Measurements from ENCODE around the gene ASPG. TPM values are rescaled to one million over a fixed set of nuclear protein-coding genes. Genes with fewer than 3 reads are reported as not detected.

The ASPG gene
- total RNA-seq, 2 experiments from 2014 or later = not detected

GRCh38 chr14:104101086-104101621, 15.7 kb downstream of the ASPG start:
- ATAC-seq (no peak), DNase-seq (no peak)
- CTCF ChIA-PET = no interaction called here
- Mint-ChIP-seq H3K36me3 (no peaks in the 10 kb centered on the region), H3K9me3 (ENCODE audit: low read depth) (no peaks in the 10 kb centered on the region), H3K4me3 (no peak overlapping the region), H3K27me3 (no peaks in the 10 kb centered on the region), H3K27ac (no peak overlapping the region), H3K4me1 (no peaks in the 10 kb centered on the region)

- Mint-ChIP-seq H3K27ac (no peak overlapping the region), H3K36me3 (no peaks in the 10 kb centered on the region), H3K4me1 (no peaks in the 10 kb centered on the region), H3K9me3 (ENCODE audit: low read depth) (no peaks in the 10 kb centered on the region), H3K4me3 (no peak overlapping the region), H3K27me3 (no peaks in the 10 kb centered on the region)
- ATAC-seq = no peak
- no peak for DNase-seq
- CTCF ChIA-PET = no interaction called here
Observed at GRCh38 chr14:104101651-104102281, 16.3 kb downstream of the ASPG start.

- Mint-ChIP-seq H3K4me1 (no peaks in the 10 kb centered on the region), H3K27ac (no peak overlapping the region), H3K36me3 (no peaks in the 10 kb centered on the region), H3K27me3 (no peaks in the 10 kb centered on the region), H3K9me3 (ENCODE audit: low read depth) (no peaks in the 10 kb centered on the region), H3K4me3 (no peak overlapping the region)
- DNase-seq (no peak), ATAC-seq (no peak)
- CTCF ChIA-PET = no interaction called here
Observed at GRCh38 chr14:104102282-104102914, 16.9 kb downstream of the ASPG start.

GRCh38 chr14:104103061-104103445, 17.6 kb downstream of the ASPG start:
- Mint-ChIP-seq H3K4me1 (no peaks in the 10 kb centered on the region), H3K36me3 (no peaks in the 10 kb centered on the region), H3K9me3 (ENCODE audit: low read depth) (no peaks in the 10 kb centered on the region), H3K4me3 (no peak overlapping the region), H3K27ac (no peak overlapping the region), H3K27me3 (no peaks in the 10 kb centered on the region)
- CTCF ChIA-PET = interaction anchor here (0.8 kb wide), 1 partner anchor 666 kb away, joined by 3 read pairs; no protein-coding TSS in a partner anchor
- DNase-seq (no peak), ATAC-seq (no peak)

GRCh38 chr14:104103446-104104075, 18.1 kb downstream of the ASPG start:
- Mint-ChIP-seq H3K27me3 (no peaks in the 10 kb centered on the region), H3K4me3 (no peak overlapping the region), H3K9me3 (ENCODE audit: low read depth) (no peaks in the 10 kb centered on the region), H3K36me3 (no peaks in the 10 kb centered on the region), H3K27ac (no peak overlapping the region), H3K4me1 (no peaks in the 10 kb centered on the region)
- ATAC-seq (no peak), DNase-seq (no peak)
- CTCF ChIA-PET = interaction anchor here (0.8 kb wide), 1 partner anchor 665 kb away, joined by 3 read pairs; no protein-coding TSS in a partner anchor

- CTCF ChIA-PET = no interaction called here
- no peaks in the 10 kb centered on the region for H3K36me3 Mint-ChIP-seq
- DNase-seq (no peak), ATAC-seq (no peak)
- H3K27me3 Mint-ChIP-seq = no peaks in the 10 kb centered on the region
- no peak overlapping the region for H3K4me3 Mint-ChIP-seq
- H3K27ac Mint-ChIP-seq = no peak overlapping the region
- H3K9me3 Mint-ChIP-seq (ENCODE audit: low read depth) = no peaks in the 10 kb centered on the region
- no peaks in the 10 kb centered on the region for H3K4me1 Mint-ChIP-seq
Observed at GRCh38 chr14:104104076-104104901, 18.8 kb downstream of the ASPG start.

GRCh38 chr14:104105071-104105821, 19.7 kb downstream of the ASPG start:
- DNase-seq (no peak), ATAC-seq (no peak)
- Mint-ChIP-seq H3K27ac (no peak overlapping the region), H3K9me3 (ENCODE audit: low read depth) (no peaks in the 10 kb centered on the region), H3K27me3 (no peaks in the 10 kb centered on the region), H3K36me3 (no peaks in the 10 kb centered on the region), H3K4me3 (no peak overlapping the region), H3K4me1 (no peaks in the 10 kb centered on the region)
- CTCF ChIA-PET = no interaction called here

GRCh38 chr14:104105822-104106470, 20.4 kb downstream of the ASPG start:
- H3K4me1 Mint-ChIP-seq = no peaks in the 10 kb centered on the region
- DNase-seq (no peak), ATAC-seq (no peak)
- H3K36me3 Mint-ChIP-seq = no peaks in the 10 kb centered on the region
- CTCF ChIA-PET = interaction anchor here (0.9 kb wide), 1 partner anchor 28 kb away, joined by 3 read pairs; no protein-coding TSS in a partner anchor
- H3K27me3 Mint-ChIP-seq = no peaks in the 10 kb centered on the region
- no peak overlapping the region for H3K4me3 Mint-ChIP-seq
- no peak overlapping the region for H3K27ac Mint-ChIP-seq
- H3K9me3 Mint-ChIP-seq (ENCODE audit: low read depth) = no peaks in the 10 kb centered on the region

GRCh38 chr14:104106471-104106991, 21.0 kb downstream of the ASPG start:
- H3K27me3 Mint-ChIP-seq = no peaks in the 10 kb centered on the region
- no peak overlapping the region for H3K27ac Mint-ChIP-seq
- no peak overlapping the region for H3K4me3 Mint-ChIP-seq
- no peaks in the 10 kb centered on the region for H3K36me3 Mint-ChIP-seq
- H3K4me1 Mint-ChIP-seq = no peaks in the 10 kb centered on the region
- no peaks in the 10 kb centered on the region for H3K9me3 Mint-ChIP-seq (ENCODE audit: low read depth)
- ATAC-seq (no peak), DNase-seq (no peak)
- CTCF ChIA-PET = interaction anchor here (0.9 kb wide), 1 partner anchor 29 kb away, joined by 3 read pairs; no protein-coding TSS in a partner anchor

- H3K36me3 Mint-ChIP-seq = no peaks in the 10 kb centered on the region
- H3K4me1 Mint-ChIP-seq = no peaks in the 10 kb centered on the region
- no peak for ATAC-seq
- no peak overlapping the region for H3K27ac Mint-ChIP-seq
- no peak for DNase-seq
- H3K4me3 Mint-ChIP-seq = no peak overlapping the region
- CTCF ChIA-PET = no interaction called here
- H3K27me3 Mint-ChIP-seq = no peaks in the 10 kb centered on the region
- no peaks in the 10 kb centered on the region for H3K9me3 Mint-ChIP-seq (ENCODE audit: low read depth)
Observed at GRCh38 chr14:104107101-104107581, 21.6 kb downstream of the ASPG start.

- CTCF ChIA-PET = no interaction called here
- no peak overlapping the region for H3K27ac Mint-ChIP-seq
- no peak for ATAC-seq
Observed at GRCh38 chr14:104107611-104108569, 22.4 kb downstream of the ASPG start.

More at GRCh38 chr14:104107611-104108569, 22.4 kb downstream of the ASPG start:
- H3K36me3 Mint-ChIP-seq = no peaks in the 10 kb centered on the region
- no peak for DNase-seq
- no peaks in the 10 kb centered on the region for H3K9me3 Mint-ChIP-seq (ENCODE audit: low read depth)
- no peaks in the 10 kb centered on the region for H3K27me3 Mint-ChIP-seq
- H3K4me3 Mint-ChIP-seq = no peak overlapping the region
- no peaks in the 10 kb centered on the region for H3K4me1 Mint-ChIP-seq

All from activated CD8-positive, alpha-beta memory T cell treated with anti-CD3 and anti-CD28 coated beads, Interleukin-2, amount 10 ng/mL, durations not matched to agents 7 days and 5 days (primary cell).